BLaER1 (cell line): ENCODE results near the gene PIP5K1A.
A peak's percentile ranks its signal among the peaks of the same experiment; 100 is the strongest.

Experiments used
- H3K27ac ChIP-seq: shearing (Covaris generic); formaldehyde crosslinking; 2 replicates; pipeline ENCODE4 v1.8.1; 2022
- H3K27me3 ChIP-seq: shearing (Covaris generic); formaldehyde crosslinking; 2 replicates; pipeline ENCODE4 v1.8.1; 2022
- H3K36me3 ChIP-seq: shearing (Covaris generic); formaldehyde crosslinking; 2 replicates; pipeline ENCODE4 v1.8.1; 2022
- H3K4me1 ChIP-seq: shearing (Covaris generic); formaldehyde crosslinking; 2 replicates; pipeline ENCODE4 v1.8.1; 2022
- H3K4me2 ChIP-seq: shearing (Covaris generic); formaldehyde crosslinking; 2 replicates; pipeline ENCODE4 v1.8.1; 2022
- H3K4me3 ChIP-seq: shearing (Covaris generic); formaldehyde crosslinking; 2 replicates; pipeline ENCODE4 v1.8.1; 2022
- H3K9ac ChIP-seq: shearing (Covaris generic); formaldehyde crosslinking; 2 replicates; pipeline ENCODE4 v1.8.1; 2022
- H3K9me3 ChIP-seq: shearing (Covaris generic); formaldehyde crosslinking; 2 replicates; pipeline ENCODE4 v1.8.1; 2022
- H4K20me1 ChIP-seq: shearing (Covaris generic); formaldehyde crosslinking; 2 replicates; pipeline ENCODE4 v1.8.1; 2022
- Cebpa-rat ChIP-seq: shearing (Covaris generic); IDR thresholded peaks from 2 replicates; pipeline ENCODE4 v1.8.1; 2022

Gene PIP5K1A

GRCh38 chr1:151210830-151211229, 12.5 kb downstream of the PIP5K1A start:
- H3K36me3 ChIP-seq: peaks cover 93% of the 10 kb centered on the region

GRCh38 chr1:151211972-151212705, 13.8 kb downstream of the PIP5K1A start:
- no peak overlapping the region for H3K9ac ChIP-seq
- no peak for TF ChIP-seq Cebpa-rat
- no peak overlapping the region for H3K4me3 ChIP-seq
- no peaks in the 10 kb centered on the region for H3K9me3 ChIP-seq
- H3K27ac ChIP-seq: no peak overlapping the region
- no peaks in the 10 kb centered on the region for H3K27me3 ChIP-seq
- H3K4me2 ChIP-seq: no peak overlapping the region
- no peaks in the 10 kb centered on the region for H3K4me1 ChIP-seq
- peaks cover 100% of the 10 kb centered on the region for H4K20me1 ChIP-seq
- peaks cover 90% of the 10 kb centered on the region for H3K36me3 ChIP-seq

More at GRCh38 chr1:151210830-151211229, 12.5 kb downstream of the PIP5K1A start:
- no peak for TF ChIP-seq Cebpa-rat
- H3K27ac ChIP-seq: no peak overlapping the region
- H3K4me1 ChIP-seq: no peaks in the 10 kb centered on the region
- H3K4me3 ChIP-seq: no peak overlapping the region
- no peak overlapping the region for H3K9ac ChIP-seq
- H3K4me2 ChIP-seq: no peak overlapping the region
- no peaks in the 10 kb centered on the region for H3K9me3 ChIP-seq
- peaks cover 100% of the 10 kb centered on the region for H4K20me1 ChIP-seq
- no peaks in the 10 kb centered on the region for H3K27me3 ChIP-seq

- H3K36me3 ChIP-seq: peaks cover 90% of the 10 kb centered on the region
- H3K4me3 ChIP-seq: no peak overlapping the region
- H3K27me3 ChIP-seq: no peaks in the 10 kb centered on the region
- H4K20me1 ChIP-seq: peaks cover 100% of the 10 kb centered on the region
- H3K27ac ChIP-seq: no peak overlapping the region
- H3K9ac ChIP-seq: no peak overlapping the region
- no peaks in the 10 kb centered on the region for H3K9me3 ChIP-seq
- H3K4me2 ChIP-seq: no peak overlapping the region
- no peaks in the 10 kb centered on the region for H3K4me1 ChIP-seq
- no peak for TF ChIP-seq Cebpa-rat
These were observed 15.2 kb downstream of the PIP5K1A start for GRCh38 chr1:151213560-151213959.

- TF ChIP-seq Cebpa-rat: no peak
- no peak overlapping the region for H3K27ac ChIP-seq
- H3K9me3 ChIP-seq: no peaks in the 10 kb centered on the region
- H3K4me1 ChIP-seq: no peaks in the 10 kb centered on the region
- H3K4me3 ChIP-seq: no peak overlapping the region
- no peaks in the 10 kb centered on the region for H3K27me3 ChIP-seq
- H4K20me1 ChIP-seq: peaks cover 95% of the 10 kb centered on the region
- no peak overlapping the region for H3K9ac ChIP-seq
- peaks cover 88% of the 10 kb centered on the region for H3K36me3 ChIP-seq
- H3K4me2 ChIP-seq: no peak overlapping the region
These were observed 23.3 kb downstream of the PIP5K1A start for GRCh38 chr1:151221616-151222015.

GRCh38 chr1:151222130-151222529, 23.8 kb downstream of the PIP5K1A start:
- no peak overlapping the region for H3K4me3 ChIP-seq
- no peaks in the 10 kb centered on the region for H3K9me3 ChIP-seq
- H3K36me3 ChIP-seq: peaks cover 88% of the 10 kb centered on the region
- H3K27ac ChIP-seq: no peak overlapping the region
- no peak overlapping the region for H3K9ac ChIP-seq
- no peak overlapping the region for H3K4me2 ChIP-seq
- H3K4me1 ChIP-seq: no peaks in the 10 kb centered on the region
- TF ChIP-seq Cebpa-rat: no peak
- peaks cover 95% of the 10 kb centered on the region for H4K20me1 ChIP-seq
- H3K27me3 ChIP-seq: no peaks in the 10 kb centered on the region

GRCh38 chr1:151235235-151235634, 36.9 kb downstream of the PIP5K1A start:
- no peak for TF ChIP-seq Cebpa-rat
- Histone ChIP-seq H3K36me3 (peaks cover 100% of the 10 kb centered on the region), H3K4me1 (peaks cover 12% of the 10 kb centered on the region)

GRCh38 chr1:151237678-151238466, 39.5 kb downstream of the PIP5K1A start:
- Histone ChIP-seq H3K4me2 (0 out of 2 replicates have a peak overlapping the region, but pooled peaks have one; percentile 2), H3K4me1 (peaks cover 12% of the 10 kb centered on the region), H3K36me3 (peaks cover 100% of the 10 kb centered on the region), H3K4me3 (no peak overlapping the region), H4K20me1 (peaks cover 8% of the 10 kb centered on the region; the same call in 1 of the 2 replicates), H3K27me3 (no peaks in the 10 kb centered on the region), H3K27ac (peak overlapping the region; percentile 26; the same call in 1 of the 2 replicates), H3K9ac (no peak overlapping the region), H3K9me3 (no peaks in the 10 kb centered on the region)
- TF ChIP-seq Cebpa-rat: no peak

More at GRCh38 chr1:151235235-151235634, 36.9 kb downstream of the PIP5K1A start:
- Histone ChIP-seq H3K4me2 (no peak overlapping the region), H3K27me3 (no peaks in the 10 kb centered on the region), H4K20me1 (peaks cover 25% of the 10 kb centered on the region; the same call in 1 of the 2 replicates), H3K27ac (no peak overlapping the region), H3K9me3 (no peaks in the 10 kb centered on the region), H3K4me3 (no peak overlapping the region), H3K9ac (no peak overlapping the region)

- peaks cover 8% of the 10 kb centered on the region; the same call in 1 of the 2 replicates for H4K20me1 ChIP-seq
- H3K27ac ChIP-seq: peak overlapping the region; percentile 26; the same call in 1 of the 2 replicates
- no peak overlapping the region for H3K4me2 ChIP-seq
- H3K9ac ChIP-seq: no peak overlapping the region
- peaks cover 12% of the 10 kb centered on the region for H3K4me1 ChIP-seq
- H3K36me3 ChIP-seq: peaks cover 100% of the 10 kb centered on the region
- TF ChIP-seq Cebpa-rat: no peak
- no peaks in the 10 kb centered on the region for H3K27me3 ChIP-seq
- H3K9me3 ChIP-seq: no peaks in the 10 kb centered on the region
- H3K4me3 ChIP-seq: no peak overlapping the region
These were observed 40.1 kb downstream of the PIP5K1A start for GRCh38 chr1:151238467-151238739.

- Histone ChIP-seq H4K20me1 (peaks cover 8% of the 10 kb centered on the region; the same call in 1 of the 2 replicates), H3K4me3 (no peak overlapping the region), H3K9me3 (no peaks in the 10 kb centered on the region), H3K9ac (no peak overlapping the region), H3K36me3 (peaks cover 100% of the 10 kb centered on the region), H3K4me2 (no peak overlapping the region), H3K27ac (no peak overlapping the region), H3K27me3 (no peaks in the 10 kb centered on the region), H3K4me1 (peaks cover 9% of the 10 kb centered on the region)
- peak; percentile 35; the same call in 1 of the 2 replicates for TF ChIP-seq Cebpa-rat
These were observed 44.1 kb downstream of the PIP5K1A start for GRCh38 chr1:151242442-151242841.

GRCh38 chr1:151243683-151244216, 45.4 kb downstream of the PIP5K1A start:
- Histone ChIP-seq H3K9me3 (no peaks in the 10 kb centered on the region), H4K20me1 (no peaks in the 10 kb centered on the region), H3K36me3 (peaks cover 100% of the 10 kb centered on the region), H3K4me3 (no peak overlapping the region), H3K27ac (no peak overlapping the region), H3K4me2 (no peak overlapping the region), H3K4me1 (no peaks in the 10 kb centered on the region), H3K27me3 (no peaks in the 10 kb centered on the region), H3K9ac (no peak overlapping the region)
- TF ChIP-seq Cebpa-rat: no peak
